GM21390 (cell line): ENCODE measurements around the gene SNURF.
"Not testable (repeated sequence)": the region's sequence is repeated elsewhere in the genome, so short reads cannot be mapped to it uniquely, and the experiment has no call there.

ENCODE experiments used
- ATAC-seq: cut with Tn5 transposase; IDR thresholded peaks from one replicate; pipeline ENCODE4 v1.9.1; 2021; ENCODE audit not compliant: unreplicated experiment

The SNURF gene, protein sequence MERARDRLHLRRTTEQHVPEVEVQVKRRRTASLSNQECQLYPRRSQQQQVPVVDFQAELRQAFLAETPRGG

DNA sequence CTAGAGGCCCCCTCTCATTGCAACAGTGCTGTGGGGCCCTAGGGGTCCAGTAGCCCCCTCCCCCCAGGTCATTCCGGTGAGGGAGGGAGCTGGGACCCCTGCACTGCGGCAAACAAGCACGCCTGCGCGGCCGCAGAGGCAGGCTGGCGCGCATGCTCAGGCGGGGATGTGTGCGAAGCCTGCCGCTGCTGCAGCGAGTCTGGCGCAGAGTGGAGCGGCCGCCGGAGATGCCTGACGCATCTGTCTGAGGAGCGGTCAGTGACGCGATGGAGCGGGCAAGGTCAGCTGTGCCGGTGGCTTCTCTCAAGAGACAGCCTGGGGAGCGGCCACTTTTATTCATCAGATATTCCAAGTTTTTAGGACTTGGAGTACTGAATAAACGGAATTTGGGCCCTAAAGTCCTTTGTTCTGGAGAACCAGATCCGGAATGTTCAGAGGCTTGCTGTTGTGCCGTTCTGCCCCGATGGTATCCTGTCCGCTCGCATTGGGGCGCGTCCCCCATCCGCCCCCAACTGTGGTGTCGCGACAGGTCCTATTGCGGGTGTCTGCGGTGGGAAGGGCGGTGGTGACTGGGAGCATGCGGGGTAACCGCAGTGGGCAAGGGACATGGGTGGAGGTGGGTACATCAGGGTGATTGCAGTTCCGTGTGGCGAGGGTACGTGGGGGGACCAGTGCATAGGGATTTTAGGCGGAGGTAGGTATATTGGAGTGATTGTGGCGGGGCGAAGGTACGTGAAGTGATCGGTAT lies at the start of gene SNURF, which contains the start of gene SNRPN:
Gene SNURF (plus strand): TSS at position 205 of the 748 bp plus-strand sequence. CDS start 62 bp downstream, at position 267.
Gene SNRPN (plus strand): TSS at position 205 of the 748 bp plus-strand sequence. CDS start 19,467 bp downstream, outside the sequence.
- ATAC-seq, result peak; percentile 62

DNA sequence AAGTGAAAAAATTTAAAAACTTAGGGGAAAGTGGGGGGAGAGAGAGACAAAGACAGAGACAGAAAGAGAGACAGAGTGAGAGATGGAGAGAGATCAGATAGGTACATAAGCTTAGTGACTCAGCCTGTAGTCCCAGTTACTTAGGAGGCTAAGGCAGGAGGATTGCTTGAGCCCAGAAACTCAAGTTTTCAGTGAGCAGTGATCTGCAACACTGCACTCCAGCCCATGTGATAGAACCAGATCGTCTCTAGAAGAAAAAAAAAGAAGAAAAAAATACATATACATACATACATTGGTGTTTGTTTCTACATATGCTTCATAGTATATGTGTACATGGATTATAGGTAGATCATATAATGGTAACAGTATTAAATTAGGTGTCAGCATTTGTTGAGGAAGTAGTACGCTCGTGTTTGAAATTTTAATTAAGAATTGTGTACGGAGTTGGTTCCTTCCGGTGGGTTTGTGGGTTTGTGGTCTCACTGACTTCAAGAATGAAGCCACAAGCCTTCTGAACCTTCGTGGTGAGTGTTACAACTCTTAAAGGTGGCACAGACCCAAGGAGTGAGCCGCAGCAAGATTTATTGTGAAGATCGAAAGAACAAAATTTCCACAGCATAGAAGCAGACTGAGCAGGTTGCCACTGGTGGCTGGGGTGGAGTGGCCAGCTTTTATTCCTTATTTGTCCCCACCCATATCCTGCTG lies 38.3 kb upstream of the SNURF start:
- ATAC-seq, result no peak

GRCh38 chr15:24917431-24917830 lies 37.4 kb upstream of the SNURF start:
- ATAC-seq, result no peak

GRCh38 chr15:24919446-24919845 lies 35.3 kb upstream of the SNURF start:
- no peak for ATAC-seq

GRCh38 chr15:24922781-24923180 lies 32.0 kb upstream of the SNURF start:
- not testable (repeated sequence) for ATAC-seq

DNA sequence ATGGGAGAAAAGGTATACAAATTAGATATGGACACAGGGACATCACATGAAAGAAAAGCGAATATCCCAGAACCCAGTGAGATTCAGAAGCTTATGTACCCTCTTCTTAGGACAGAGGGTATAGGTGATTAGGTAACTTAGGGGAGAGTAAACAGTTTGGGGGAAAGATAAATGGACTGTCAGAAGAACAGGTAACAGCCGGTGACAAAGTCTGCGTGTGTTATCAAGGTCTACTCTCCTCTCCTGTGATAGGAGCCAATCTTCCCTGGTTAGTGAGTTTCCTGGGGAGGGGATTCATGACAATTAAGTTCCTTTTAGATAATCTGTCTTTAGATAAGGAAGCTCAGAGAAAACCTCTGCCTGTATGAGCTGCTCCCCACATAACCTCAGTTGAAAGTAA lies 30.6 kb upstream of the SNURF start:
- ATAC-seq, result no peak

DNA sequence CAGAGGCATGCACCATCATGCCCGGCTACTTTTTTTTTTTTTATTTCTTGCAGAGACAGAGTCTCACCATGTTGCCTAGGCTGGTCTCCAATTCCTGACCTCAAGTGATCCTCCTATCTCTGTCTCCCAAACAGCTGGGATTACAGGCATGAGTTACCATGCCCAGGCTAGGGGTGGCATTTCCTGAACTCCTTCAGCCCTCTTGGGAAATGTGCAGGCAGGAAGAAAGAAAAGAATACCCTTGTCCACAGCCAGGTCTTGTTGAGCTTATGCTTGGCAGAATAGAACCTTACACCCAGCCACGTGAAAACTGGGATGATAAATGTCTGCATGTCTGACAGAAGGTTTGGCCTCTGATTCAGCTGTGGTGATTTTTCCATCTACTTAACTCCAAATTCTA lies 30.2 kb upstream of the SNURF start:
- no peak for ATAC-seq

DNA sequence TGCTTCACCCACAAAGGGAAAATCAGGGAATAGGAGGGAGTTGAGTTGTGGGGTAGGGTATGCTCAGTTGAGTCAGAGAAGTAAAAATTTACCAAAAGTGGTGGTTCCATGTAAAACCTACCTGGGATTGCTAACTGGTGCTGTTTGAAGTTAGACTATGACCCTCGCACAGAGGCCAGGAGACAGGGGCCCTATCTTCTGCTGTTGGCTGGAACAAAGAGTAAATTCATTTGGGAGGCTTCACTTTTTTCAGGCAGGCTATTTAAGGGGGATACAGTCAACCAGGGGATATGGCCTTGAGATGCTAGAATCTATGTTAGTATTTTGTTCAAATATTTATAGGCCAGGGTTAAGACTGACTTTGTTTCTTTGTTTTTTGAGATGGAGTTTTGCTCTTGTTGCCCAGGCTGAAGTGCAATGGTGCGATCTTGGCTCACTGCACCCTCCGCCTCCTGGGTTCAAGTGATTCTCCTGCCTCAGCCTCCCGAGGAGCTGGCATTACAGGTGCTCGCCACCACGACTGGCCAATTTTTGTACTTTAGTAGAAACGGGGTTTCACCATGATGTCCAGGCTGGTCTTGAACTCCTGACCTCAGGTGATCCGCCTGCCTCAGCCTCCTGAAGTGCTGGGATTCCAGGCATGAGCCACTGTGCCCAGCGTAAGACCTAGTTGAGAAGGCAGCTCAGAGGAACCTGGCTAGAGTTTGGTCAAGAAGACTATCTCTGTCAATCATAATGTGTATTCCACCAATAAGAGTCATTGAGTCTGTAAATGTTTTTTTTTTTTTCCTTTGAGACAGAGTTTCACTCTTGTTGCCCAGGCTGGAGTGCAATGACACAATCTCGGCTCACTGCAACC lies 22.7 kb upstream of the SNURF start:
- not testable (repeated sequence) for ATAC-seq

- no peak for ATAC-seq
Observed at GRCh38 chr15:24933716-24934115, 21.1 kb upstream of the SNURF start.

DNA sequence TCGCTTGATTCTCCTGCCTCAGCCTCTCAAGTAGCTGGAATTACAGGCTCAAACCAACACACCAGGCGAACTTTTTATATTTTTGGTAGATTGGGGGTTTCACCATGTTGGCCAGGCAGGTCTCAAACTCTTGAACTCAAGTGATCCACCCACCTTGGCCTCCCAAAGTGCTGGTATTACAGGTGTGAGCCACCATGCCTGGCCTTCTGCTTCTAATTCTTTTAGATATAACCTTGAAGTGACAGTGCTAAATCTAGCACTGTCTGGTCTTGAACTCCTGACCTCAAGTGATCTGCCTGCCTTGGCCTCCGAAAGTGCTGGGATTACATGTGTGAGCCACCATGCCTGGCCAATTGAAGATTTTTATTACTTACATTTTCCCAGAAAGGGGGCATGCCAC lies 16.6 kb upstream of the SNURF start:
- not testable (repeated sequence) for ATAC-seq

- no peak for ATAC-seq
Observed at GRCh38 chr15:24940236-24940635, 14.6 kb upstream of the SNURF start.

GRCh38 chr15:24943361-24943760 lies 11.4 kb upstream of the SNURF start:
- ATAC-seq, result no peak

GRCh38 chr15:24944954-24945353 lies 9.8 kb upstream of the SNURF start:
- ATAC-seq, result no peak

DNA sequence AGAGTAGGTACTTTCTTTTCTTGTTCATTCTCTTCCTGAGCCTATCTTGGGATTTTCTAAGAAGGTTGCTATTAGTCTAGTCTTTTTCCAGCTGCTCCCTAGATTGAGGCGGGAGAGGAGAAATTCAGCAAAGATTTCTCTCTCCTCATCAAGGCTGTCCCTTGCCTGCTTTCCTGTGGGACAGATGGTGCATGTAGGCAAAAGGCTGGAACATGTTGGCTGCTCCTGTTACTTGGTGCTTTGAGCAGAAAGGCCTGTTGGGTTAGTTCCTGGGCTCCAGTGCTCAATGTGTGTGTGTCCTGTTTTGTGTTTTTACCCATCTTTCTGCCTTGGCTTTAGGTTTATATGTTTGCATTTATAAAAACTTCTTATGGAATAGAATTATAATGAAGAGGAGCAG lies 9.1 kb upstream of the SNURF start:
- ATAC-seq, result no peak

DNA sequence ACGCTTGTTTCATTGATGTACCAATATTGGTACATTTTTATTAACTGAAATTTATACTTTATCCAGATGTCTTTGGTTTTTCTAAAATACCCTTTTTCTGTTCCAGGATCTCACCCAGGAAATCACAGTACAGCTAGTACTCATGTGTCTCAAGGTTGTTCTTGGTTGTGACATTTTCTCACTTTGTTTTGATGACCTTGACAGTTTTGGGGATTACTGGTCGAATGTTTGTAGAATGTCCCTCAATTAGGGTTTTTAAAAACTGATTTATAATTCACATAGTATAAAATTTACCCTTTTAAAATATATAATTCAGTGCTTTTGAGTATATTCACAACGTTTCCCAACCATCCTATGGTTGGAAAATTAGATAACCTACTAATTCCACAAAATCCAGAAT lies 6.3 kb upstream of the SNURF start:
- ATAC-seq, result no peak

GRCh38 chr15:24955531-24955921 lies 739 bp downstream of the SNURF start:
- ATAC-seq, result no peak

GRCh38 chr15:24956111-24956838 lies 1.5 kb downstream of the SNURF start:
- ATAC-seq, result peak; percentile 74

DNA sequence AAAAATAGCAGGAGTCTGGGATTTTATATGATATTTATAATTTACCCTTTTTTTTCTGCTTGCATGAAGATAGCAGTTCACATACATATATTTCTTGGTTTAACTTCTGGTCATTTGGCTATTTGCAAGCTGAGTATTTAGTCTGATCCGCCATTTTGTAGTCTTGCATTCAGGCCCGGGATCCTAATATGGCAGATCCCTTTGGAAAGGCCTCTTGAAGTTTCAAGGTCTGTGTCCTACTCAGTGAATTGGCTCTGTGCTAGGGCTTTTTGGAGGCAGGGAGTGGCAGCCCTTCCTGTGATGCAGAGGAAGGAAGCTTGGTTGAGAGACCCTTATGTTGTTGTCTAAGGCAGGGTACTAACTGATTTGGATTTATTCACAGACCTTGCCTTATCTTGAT lies 2.9 kb downstream of the SNURF start:
- ATAC-seq, result no peak

DNA sequence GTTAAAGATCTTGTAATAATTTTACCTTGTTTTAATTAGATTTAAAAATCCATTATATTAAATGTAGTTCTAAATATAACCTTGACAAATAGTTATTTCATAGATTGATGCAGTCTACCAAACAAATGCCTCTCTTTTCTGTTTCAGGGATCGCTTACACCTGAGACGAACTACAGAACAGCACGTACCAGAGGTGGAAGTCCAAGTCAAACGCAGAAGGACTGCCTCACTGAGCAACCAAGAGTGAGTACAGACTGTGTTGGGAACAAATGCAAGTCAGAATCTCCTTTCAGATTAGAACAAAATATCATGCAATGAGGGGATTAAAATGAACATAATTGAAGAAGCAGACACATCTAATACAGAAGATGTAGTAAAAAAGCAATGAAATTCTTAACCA lies 7.2 kb downstream of the SNURF start:
- ATAC-seq, result no peak

GRCh38 chr15:24962880-24963279 lies 8.1 kb downstream of the SNURF start:
- ATAC-seq, result no peak
